ENCODE measurements around the gene RRAS.
"Not testable (repeated sequence)": the region's sequence is repeated elsewhere in the genome, so short reads cannot be mapped to it uniquely, and the experiment has no call there.

Gene RRAS

DNA sequence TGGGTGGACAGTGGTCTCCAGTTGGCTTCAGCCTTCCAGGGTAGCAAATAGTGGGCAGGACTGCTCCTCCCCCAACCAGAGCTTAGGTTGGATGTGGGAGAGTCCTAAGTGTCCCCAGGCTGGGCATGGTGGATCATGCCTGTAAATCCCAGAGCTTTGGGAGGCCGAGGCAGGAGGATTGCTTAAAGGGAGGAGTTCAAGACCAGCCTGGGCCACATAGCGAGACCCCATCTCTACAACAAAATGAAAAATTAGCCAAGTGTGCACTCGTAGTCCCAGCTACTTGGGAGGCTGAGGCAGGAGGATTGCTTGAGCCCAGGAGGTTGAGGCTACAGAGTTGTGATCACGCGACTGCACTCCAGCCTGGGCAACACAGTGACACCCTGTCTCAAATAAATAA lies 7.4 kb downstream of the RRAS start:
- no peak for DNase-seq (ENCODE audit: low read depth in 2 of 2)

GRCh38 chr19:49631610-49632192 lies 8.2 kb downstream of the RRAS start:
- no peak for DNase-seq (ENCODE audit: low read depth in 2 of 2)

DNA sequence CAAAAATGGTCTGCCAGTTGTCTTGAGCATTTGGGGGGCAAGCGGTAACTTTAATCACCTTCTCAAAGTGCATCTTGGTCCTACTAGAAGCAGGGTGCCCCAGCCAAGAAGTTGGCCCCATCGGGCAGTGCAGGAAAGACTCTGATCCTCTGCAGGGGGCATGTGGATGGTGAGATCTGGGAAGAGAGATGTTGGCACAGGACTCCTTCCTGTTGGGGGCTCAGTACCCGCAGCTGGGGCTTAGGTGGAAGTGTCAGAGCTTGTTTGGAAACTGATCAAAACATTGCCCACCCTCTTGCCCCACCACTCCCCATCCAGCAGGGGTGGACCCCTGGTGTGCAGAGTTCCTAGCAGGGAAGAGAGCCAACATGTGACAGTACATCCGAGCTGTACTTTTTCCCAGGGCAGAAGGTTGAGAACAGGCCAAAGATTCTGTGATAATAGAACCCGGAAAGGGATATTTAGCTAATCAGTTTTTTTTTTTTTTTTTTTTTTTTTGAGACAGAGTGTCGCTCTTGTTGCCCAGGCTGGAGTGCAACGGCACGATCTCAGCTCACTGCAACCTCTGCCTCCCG lies 8.8 kb downstream of the RRAS start:
- no peak for DNase-seq (ENCODE audit: low read depth in 2 of 2)

- no peak for DNase-seq (ENCODE audit: low read depth in 2 of 2)
These were observed 10.3 kb downstream of the RRAS start for GRCh38 chr19:49629659-49630058.

GRCh38 chr19:49626226-49626625 lies 13.7 kb downstream of the RRAS start:
- DNase-seq (ENCODE audit: low read depth in 2 of 2), result no peak

DNA sequence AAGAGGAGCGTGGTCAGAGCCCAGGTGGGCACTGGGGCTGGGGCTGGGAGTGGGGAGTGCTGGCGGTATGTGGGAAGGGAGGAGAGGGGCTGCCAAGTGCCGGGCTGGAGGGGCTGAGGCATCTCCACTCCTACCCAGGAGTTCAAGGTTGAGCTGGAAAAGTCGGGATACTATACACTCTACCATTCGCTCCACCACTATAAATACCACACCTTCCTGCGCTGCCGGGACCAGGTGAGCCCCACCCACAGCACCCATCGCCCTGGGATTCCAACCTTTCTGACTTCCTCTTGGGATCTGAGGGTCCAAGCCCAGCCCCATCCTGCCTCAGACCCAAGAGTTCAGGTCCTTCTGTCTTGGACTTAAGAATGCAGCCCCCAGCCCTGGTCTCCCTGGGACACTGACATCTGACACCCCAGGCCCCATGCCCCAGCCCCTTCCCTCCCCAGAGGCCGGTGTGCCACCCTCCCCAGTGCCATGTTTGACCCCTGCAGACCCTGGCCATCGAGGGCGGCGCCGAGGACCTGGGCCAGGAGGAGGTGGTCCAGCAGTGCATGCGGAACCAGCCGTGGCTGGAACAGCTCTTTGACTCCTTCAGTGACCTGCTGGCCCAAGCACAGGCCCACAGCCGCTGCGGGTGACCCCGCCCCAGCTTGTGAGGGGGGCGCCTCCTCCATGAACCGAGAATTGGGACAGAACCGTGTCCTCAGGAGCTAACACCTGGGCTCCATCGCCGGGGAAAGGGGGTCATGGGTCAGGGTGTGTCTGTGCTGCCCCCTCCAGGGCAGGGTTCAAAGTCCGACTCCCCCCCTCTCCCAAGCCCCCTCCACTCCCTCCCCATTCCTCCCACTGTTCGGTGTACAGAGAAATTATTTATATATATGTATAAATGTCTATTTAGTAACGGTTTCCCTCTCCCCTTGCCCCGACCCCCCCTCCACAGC lies 14.7 kb downstream of the RRAS start:
- no peak for DNase-seq (ENCODE audit: low read depth in 2 of 2)

GRCh38 chr19:49617860-49618259 lies 22.1 kb downstream of the RRAS start:
- DNase-seq (ENCODE audit: low read depth in 2 of 2), result not testable (repeated sequence)

DNA sequence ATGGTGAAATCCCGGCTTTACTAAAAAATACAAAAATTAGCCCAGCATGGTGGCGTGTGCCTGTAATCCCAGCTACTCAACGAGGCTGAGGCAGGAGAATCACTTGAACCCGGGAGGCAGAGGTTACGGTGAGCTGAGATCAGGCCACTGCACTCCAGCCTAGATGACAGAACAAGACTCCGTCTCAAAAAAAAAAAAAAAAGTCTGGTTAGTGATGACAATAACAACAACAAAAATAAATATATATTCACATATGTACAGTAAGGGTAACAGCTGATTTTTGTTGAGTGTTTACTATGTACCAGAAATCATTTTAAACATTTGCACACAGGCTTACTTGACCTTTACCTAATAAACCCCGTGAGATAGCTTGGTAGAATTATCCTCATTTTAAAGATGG lies 23.0 kb downstream of the RRAS start:
- no peak for DNase-seq (ENCODE audit: low read depth in 2 of 2)

GRCh38 chr19:49616532-49616931 lies 23.4 kb downstream of the RRAS start:
- DNase-seq (ENCODE audit: low read depth in 2 of 2), result no peak

GRCh38 chr19:49615861-49616260 lies 24.1 kb downstream of the RRAS start:
- no peak for DNase-seq (ENCODE audit: low read depth in 2 of 2)

GRCh38 chr19:49614096-49614833 lies 25.7 kb downstream of the RRAS start:
- no peak for DNase-seq (ENCODE audit: low read depth in 2 of 2)

DNA sequence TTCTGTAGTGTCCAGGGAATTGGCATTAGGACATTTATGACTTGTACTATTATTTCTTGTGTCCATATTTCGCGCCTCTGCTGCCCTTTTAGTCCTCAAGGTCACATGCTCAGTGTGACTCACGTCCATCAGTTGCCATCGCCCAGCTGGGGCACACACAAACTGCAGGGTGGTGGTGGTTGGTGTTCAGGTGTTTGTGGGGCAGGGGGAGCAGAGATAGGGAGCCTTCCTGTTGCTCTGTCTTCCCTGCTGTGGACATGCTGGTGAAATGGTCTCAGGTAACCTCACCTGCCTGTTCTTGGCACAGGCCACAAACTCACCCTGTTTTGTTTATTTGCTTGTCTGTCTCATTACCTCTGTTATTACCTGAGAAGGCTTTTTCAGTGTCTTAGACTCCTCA lies 26.6 kb downstream of the RRAS start:
- DNase-seq (ENCODE audit: low read depth in 2 of 2), result no peak

DNA sequence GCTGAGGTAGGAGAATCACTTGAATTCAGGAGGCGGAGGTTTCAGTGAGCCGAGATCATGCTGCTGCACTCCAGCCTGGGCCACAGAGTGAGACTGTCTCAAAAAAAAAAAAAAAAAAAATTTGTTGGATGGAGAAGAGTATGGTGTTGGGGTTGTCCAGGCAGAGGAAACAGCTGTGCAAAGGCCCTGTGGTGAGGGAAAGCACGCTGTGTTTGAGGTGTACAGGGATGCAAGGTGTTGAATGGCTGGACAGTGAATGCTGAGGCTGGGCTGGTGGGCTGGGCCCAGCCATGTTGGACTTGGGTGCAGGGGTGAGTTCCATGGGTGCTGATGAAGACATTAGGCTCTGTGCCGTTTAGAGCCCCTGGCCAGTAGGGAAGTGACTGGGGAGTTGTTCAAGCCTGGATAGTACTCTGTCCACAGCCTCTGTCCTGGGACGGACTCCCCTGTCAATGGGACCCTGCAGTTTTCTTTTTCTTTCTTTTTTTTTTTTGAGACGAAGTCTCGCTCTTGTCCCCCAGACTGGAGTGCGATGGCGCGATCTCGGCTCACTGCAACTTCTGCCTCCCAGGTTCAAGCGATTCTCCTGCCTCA lies 30.3 kb downstream of the RRAS start:
- no peak for DNase-seq (ENCODE audit: low read depth in 2 of 2)

GRCh38 chr19:49605605-49606004 lies 34.3 kb downstream of the RRAS start:
- DNase-seq (ENCODE audit: low read depth in 2 of 2), result no peak

GRCh38 chr19:49602806-49603205 lies 37.1 kb downstream of the RRAS start:
- DNase-seq (ENCODE audit: low read depth in 2 of 2), result no peak

DNA sequence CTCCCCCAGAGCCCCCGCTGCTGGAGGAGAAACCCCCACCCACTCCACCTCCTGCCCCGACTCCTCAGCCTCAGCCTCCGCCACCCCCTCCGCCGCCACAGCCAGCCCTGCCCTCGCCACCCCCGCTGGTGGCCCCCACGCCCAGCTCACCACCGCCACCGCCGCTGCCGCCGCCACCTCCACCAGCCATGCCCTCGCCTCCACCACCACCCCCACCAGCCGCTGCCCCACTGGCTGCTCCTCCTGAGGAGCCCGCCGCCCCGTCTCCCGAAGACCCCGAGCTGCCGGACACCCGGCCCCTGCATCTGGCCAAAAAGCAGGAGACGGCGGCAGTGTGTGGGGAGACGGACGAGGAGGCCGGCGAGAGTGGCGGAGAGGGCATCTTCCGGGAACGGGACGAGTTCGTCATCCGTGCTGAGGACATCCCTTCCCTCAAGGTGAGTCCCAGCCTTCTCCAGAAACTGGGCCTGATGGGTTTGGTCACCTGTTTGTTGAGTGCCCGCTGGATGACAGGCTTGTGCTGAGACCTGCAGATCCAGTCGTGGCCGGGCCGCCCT lies 38.4 kb downstream of the RRAS start:
- DNase-seq (ENCODE audit: low read depth in 2 of 2), result no peak

GRCh38 chr19:49599378-49600295 lies 40.3 kb downstream of the RRAS start:
- no peak for DNase-seq (ENCODE audit: low read depth in 2 of 2)

DNA sequence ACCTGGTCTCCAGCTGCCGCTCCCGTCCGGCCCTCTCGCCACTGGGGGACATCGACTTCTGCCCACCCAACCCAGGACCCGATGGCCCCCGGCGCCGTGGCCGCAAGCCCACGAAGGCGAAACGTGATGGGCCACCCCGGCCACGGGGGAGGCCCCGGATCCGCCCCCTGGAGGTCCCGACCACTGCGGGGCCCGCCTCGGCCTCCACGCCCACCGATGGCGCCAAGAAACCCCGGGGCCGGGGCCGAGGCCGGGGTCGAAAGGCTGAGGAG lies 42.3 kb downstream of the RRAS start:
- no peak for DNase-seq (ENCODE audit: low read depth in 2 of 2)

GRCh38 chr19:49596954-49597702 lies 42.8 kb downstream of the RRAS start:
- DNase-seq (ENCODE audit: low read depth in 2 of 2), result no peak

- DNase-seq (ENCODE audit: low read depth in 2 of 2), result no peak
These were observed 43.5 kb downstream of the RRAS start for GRCh38 chr19:49596407-49596806.

Data from stimulated activated CD4-positive, alpha-beta T cell treated with anti-CD3 and anti-CD28 coated beads, Interleukin-1b, Interleukin-23, amount 100 ng/mL, for 1 hour (primary cell).